ENCODE measurements around the gene NFXL1.

GRCh38 chr4:47899639-47900038, 14.7 kb downstream of the NFXL1 start:
- TF ChIP-seq CTCF (IDR thresholded peaks at IDR 0.05) (no peak), POLR2A (IDR thresholded peaks at IDR 0.05) (no peak)
